Large intestine (tissue), 3 donors: ENCODE results near the gene ZNF143. TPM values are rescaled to one million over a fixed set of nuclear protein-coding genes. Genes with fewer than 3 reads are reported as not detected.
A peak's percentile ranks its signal among the peaks of the same experiment; 100 is the strongest.

ENCODE experiments used
- DNase-seq, 2 donors: peaks; one replicate each; pipeline versions ENCODE4 v3.0.0 to v3.0.0-alpha.2; 2013
- H3K27ac ChIP-seq: one replicate; pipeline ENCODE4 v1.5.1; 2013; ENCODE audit warnings: low read length
- H3K27me3 ChIP-seq: 2 replicates; pipeline ENCODE4 v1.6.1; 2013; ENCODE audit warnings: low read length; ENCODE audit not compliant: control insufficient read depth, insufficient read depth
- H3K36me3 ChIP-seq: 2 replicates; pipeline ENCODE4 v1.6.1; 2013; ENCODE audit warnings: low read length; ENCODE audit not compliant: control insufficient read depth, insufficient read depth
- H3K4me1 ChIP-seq: one replicate; pipeline ENCODE4 v1.6.1; 2013; ENCODE audit warnings: low read length; ENCODE audit not compliant: control insufficient read depth, insufficient read depth
- H3K4me3 ChIP-seq: one replicate; pipeline ENCODE4 v1.5.1; 2013; ENCODE audit warnings: low read length
- H3K9me3 ChIP-seq: one replicate; pipeline ENCODE4 v1.6.1; 2013; ENCODE audit warnings: mild to moderate bottlenecking, low read depth, low read length, moderate library complexity; ENCODE audit not compliant: control insufficient read depth
- WGBS: methylation state at CpG from one replicate; pipeline ENCODE4 v1.1.5; 2013; ENCODE audit warnings: low lambda C conversion rate; ENCODE audit not compliant: insufficient coverage; 5-methylcytosine and 5-hydroxymethylcytosine counted together
- polyA plus RNA-seq: library from polyadenylated mRNA; unstranded; fragments of 120-200 nt; gene quantifications from one replicate; pipeline ENCODE4 v1.2.1, GENCODE V29; 2013

Gene ZNF143
- polyA plus RNA-seq, 1 donor, result 21.2 TPM

- Histone ChIP-seq H3K9me3 (no peaks in the 10 kb centered on the region), H3K27ac (peak overlapping the region; percentile 98), H3K36me3 (no peaks in the 10 kb centered on the region), H3K4me3 (peak overlapping the region; percentile 92), H3K27me3 (no peaks in the 10 kb centered on the region), H3K4me1 (peaks cover 26% of the 10 kb centered on the region)
- WGBS, result no CpG with 5 or more reads among the region's 43 CpGs
- no peak for DNase-seq
These were observed 113.9 kb downstream of the ZNF143 start for GRCh38 chr11:9574622-9575259.

GRCh38 chr11:9575260-9576240 lies 114.7 kb downstream of the ZNF143 start:
- no peaks in the 10 kb centered on the region for H3K9me3 ChIP-seq
- peak overlapping the region; percentile 98 for H3K27ac ChIP-seq
- DNase-seq, result peak; percentile 87 to 90
- H3K27me3 ChIP-seq, result no peaks in the 10 kb centered on the region
- peak overlapping the region; percentile 92 for H3K4me3 ChIP-seq
- 0% methylated on average over 3 of the region's 17 CpGs for WGBS
- peaks cover 18% of the 10 kb centered on the region for H3K4me1 ChIP-seq
- H3K36me3 ChIP-seq, result peaks cover 5% of the 10 kb centered on the region

DNA sequence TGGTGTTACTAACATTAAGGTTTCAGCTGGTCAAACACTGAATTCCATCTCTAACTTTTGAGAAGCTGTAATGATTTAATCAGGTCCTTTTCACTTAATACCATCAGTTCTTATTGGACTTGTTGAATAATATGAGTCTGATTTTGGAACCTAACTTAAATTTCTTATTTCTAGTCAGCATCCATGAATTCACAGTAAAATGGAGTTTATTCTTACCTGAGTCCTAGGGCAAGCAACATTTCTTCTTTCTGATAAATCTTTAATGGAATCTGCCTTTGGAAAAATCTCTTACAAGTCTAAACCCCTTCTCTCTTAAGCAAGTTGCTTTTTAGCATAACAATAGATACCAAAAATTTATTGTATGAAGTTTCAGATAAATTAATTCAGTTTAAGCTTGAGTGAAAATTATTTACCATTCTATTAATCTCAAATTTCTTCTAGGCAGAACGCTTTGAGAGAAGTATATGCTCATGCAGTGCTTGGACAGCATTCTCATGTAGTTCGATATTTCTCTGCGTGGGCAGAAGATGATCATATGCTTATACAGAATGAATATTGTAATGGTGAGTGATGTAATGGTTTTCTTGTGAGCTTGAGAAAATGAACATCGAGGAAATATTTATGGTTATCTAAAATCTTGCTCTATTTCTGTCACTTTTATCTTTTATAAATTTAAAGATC lies 116.0 kb downstream of the ZNF143 start:
- H3K36me3 ChIP-seq, result peaks cover 15% of the 10 kb centered on the region
- peak in 1 of 2 donors; percentile 46 for DNase-seq
- no peaks in the 10 kb centered on the region for H3K9me3 ChIP-seq
- H3K27me3 ChIP-seq, result no peaks in the 10 kb centered on the region
- no CpG with 5 or more reads among the region's 4 CpGs for WGBS
- peak overlapping the region; percentile 92 for H3K4me3 ChIP-seq
- peaks cover 9% of the 10 kb centered on the region for H3K4me1 ChIP-seq
- H3K27ac ChIP-seq, result peak overlapping the region; percentile 98

DNA sequence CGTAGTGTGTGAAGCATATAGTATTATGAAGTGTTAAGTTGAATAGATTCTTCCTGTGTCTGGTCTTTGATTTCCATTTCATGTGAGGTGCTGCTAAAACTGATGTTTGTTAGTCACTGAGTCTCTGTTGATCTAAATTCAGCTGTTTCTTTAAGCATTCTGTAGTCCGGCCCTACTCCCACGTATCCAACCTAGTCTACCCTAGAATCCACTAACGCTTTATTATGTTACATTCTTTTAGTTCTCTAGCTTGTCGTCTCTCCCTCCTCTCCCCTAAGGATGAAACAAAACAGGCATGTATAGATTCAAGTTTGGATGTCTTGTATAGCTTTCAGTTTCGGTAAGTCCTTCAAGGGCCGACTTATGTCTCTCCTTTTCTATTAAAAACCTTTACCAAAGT lies 116.7 kb downstream of the ZNF143 start:
- Histone ChIP-seq H3K27ac (peak overlapping the region; percentile 98), H3K27me3 (no peaks in the 10 kb centered on the region), H3K4me1 (peaks cover 2% of the 10 kb centered on the region), H3K4me3 (peak overlapping the region; percentile 92), H3K36me3 (peaks cover 21% of the 10 kb centered on the region), H3K9me3 (no peaks in the 10 kb centered on the region)
- peak in 1 of 2 donors; percentile 80 for DNase-seq
- WGBS, result 0% methylated on average over 3 of the region's 7 CpGs

Other genes with a start within 250 kb of the ZNF143 start
- 28.5 TPM for gene DENND5A, start 195.7 kb upstream of the ZNF143 start, polyA plus RNA-seq
- 33.0 TPM for gene TMEM41B, start 146.4 kb upstream of the ZNF143 start, polyA plus RNA-seq
- gene IPO7, start 76.4 kb upstream of the ZNF143 start, polyA plus RNA-seq, result 96.8 TPM
- 68.9 TPM for gene WEE1, start 112.7 kb downstream of the ZNF143 start, polyA plus RNA-seq
- gene SWAP70, start 203.1 kb downstream of the ZNF143 start, polyA plus RNA-seq, result 21.7 TPM